Frontal cortex (tissue), 4 donors: ENCODE measurements around the gene EYS. TPM values are rescaled to one million over a fixed set of nuclear protein-coding genes. Genes with fewer than 3 reads are reported as not detected.
"Not testable (repeated sequence)": the region's sequence is repeated elsewhere in the genome, so short reads cannot be mapped to it uniquely, and the experiment has no call there.

Source experiments
- DNase-seq, 2 donors: peaks; one replicate each; pipeline ENCODE4 v3.0.0; 2012; ENCODE audit warnings: low spot score in 2 of 2
- FAIRE-seq: peaks from 2 replicates; lab custom pipeline; 2012; peaks lifted over from hg19 to GRCh38; lab: Jason Lieb, UNC
- total RNA-seq: library from RNA; depleted of rRNA; stranded (reverse); fragments of >200 nt; gene quantifications from one replicate; pipeline ENCODE4 v1.2.3, GENCODE V29; 2014
- donor health status: control.
- donor health status: control.
- donor health status: control.

Gene EYS
- total RNA-seq, 1 donor from 2014 or later = 2.0 TPM

DNA sequence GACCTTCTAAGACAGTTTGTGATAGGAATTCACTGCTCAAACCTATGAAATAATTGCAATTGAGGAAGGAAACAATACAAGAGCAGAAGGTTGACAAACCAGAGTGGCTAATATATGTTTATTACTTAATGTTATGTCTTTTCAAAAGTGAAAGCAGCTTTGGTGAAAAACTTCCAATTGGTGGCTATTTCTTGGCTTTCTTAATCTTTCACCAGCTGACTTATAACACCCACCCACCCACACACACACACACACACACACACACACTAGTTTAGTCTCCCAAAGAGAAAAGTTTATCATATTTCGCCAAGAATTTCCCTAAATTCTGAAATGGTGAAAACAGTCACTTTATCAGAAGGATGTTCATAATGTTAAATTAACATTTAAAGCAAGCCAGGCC lies 583.5 kb downstream of the EYS start:
- DNase-seq (no peak), FAIRE-seq (no peak)

DNA sequence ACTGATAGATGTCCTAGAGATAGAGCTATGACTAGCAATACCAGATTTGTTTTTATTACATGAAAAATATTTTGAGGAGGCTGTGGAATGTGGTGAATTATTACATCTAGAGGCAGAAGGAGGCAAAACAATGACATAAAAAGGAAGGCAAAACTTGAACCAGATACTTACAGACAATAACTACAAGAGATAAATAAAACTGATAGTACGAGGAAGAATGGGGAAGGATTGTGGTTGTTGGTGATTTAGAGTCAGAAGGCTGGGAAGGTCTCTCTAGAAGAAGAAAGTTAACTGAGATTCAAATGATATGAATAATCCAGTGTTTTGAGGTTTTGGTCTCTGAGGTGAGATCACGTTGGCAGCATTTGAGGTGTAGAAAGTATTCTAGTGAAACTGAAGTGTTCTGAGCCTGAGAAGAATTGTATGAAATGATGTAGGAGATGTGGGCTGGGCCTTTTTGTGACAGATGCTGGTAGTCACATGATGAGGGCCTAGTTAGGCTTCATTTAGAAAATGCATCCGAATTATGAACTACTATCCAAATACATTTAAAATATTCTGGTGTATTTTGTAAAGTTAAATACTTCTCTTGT lies 589.1 kb downstream of the EYS start:
- FAIRE-seq = no peak
- no peak for DNase-seq

DNA sequence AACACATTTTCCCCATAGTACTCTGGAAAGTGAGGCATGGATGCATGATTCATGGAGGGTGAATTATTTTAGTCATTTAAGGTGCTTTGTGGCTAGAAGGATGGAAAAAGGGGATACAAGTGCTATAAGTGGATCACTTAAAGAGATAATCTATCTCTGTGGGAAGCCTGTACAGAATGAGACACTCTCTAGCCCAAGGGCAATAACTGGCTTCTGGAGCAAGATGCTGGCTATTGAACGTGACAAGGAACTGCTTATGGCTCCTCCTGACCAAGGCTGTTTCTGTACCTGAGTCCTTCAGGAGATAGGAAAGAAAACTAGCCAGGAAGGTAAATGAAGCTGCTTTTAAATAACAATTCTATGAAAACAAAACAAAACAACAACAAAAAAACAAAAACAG lies 590.7 kb downstream of the EYS start:
- DNase-seq (no peak), FAIRE-seq (no peak)

DNA sequence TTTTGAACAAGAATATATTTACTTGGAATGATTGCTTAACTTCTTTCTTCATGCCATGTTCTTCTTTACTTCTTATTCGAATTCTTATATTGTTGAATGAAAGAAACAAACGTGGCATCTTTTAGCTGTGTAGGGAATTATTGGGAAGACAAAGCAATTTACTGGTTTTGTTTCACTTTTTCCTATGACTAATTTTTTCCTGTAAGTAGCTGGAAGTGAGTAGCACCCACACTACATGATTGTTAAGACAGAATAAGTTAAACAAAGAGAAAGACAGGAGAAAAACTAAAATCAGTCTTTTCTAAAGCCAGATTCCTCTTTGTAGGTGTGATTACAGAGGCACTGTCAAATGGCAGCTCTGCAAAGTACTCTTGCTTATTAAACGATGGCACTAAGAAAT lies 593.4 kb downstream of the EYS start:
- FAIRE-seq = no peak
- DNase-seq = no peak

DNA sequence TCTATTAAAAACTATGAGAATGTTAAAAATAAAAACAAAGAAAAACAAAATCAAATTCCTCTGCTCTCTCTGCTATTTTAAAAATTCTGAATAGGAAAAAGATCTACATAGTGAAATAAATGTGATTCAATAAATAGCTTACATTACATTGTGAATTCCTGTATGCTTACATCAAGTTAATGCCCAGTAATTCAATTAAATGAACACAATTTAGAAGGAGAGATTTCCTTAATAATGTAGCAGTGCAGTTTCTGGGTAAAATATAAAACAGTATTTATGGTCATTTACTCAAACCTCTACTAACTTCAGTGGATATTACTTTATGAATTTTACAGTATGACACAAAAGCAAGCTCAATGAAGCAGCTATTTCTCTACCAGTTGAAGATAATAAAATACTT lies 594.6 kb downstream of the EYS start:
- DNase-seq = no peak
- FAIRE-seq = no peak

DNA sequence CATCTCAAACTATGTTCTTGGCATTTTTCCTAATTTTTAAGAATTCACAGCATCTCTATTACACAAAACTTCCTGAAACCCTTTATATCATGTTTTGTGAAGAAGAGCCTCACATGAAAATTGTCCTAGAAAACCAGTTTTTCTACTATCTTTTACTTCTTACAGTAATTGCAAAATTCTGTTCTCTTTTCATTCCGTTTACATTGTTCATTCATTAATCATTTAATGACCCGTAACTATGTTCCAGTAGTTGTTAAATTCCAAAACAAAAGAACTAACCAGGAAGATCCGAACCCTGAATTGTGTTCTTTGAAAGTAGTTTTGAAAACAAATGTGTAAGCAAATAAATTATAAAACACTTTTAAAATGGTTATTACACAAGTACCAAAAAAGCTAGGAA lies 597.0 kb downstream of the EYS start:
- no peak for FAIRE-seq
- no peak for DNase-seq

DNA sequence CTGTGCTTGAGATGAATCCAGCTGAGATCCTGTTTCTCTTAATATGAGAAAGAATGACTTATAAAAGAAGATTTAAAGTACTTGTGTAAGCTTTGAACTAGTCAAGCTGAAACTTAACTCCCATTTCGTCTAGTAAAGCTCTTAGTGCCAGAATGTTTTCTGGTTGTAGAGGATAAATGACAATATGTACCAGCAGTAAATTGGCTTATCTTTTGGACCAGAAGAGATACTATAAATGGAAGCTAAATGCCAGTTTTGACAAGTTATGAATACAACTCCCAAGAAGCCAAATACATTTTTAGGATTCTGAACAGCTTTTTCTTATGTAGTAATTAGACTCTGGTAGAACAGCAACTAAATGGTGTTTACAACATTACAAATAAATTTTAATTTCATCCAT lies 608.7 kb downstream of the EYS start:
- no peak for DNase-seq
- FAIRE-seq = no peak

DNA sequence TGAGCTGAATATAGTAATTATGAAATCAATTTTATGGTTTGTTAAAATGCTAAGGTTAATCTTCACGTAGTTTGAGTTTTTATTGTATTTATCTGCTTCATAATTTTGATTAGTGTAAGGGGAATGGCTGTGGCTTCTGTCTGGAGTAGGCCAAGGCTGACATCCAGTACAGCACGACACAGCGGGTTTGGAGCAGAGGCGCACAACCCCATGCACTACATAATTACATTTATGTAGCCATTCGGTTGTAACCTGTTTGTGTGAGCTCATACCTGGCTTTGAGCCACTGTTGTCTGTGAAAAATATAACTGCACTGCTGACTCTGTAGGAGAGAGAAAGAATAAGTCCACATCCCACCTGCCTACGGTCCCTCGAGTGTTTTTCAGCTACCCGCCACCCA lies 615.5 kb downstream of the EYS start:
- DNase-seq (no peak), FAIRE-seq (no peak)

DNA sequence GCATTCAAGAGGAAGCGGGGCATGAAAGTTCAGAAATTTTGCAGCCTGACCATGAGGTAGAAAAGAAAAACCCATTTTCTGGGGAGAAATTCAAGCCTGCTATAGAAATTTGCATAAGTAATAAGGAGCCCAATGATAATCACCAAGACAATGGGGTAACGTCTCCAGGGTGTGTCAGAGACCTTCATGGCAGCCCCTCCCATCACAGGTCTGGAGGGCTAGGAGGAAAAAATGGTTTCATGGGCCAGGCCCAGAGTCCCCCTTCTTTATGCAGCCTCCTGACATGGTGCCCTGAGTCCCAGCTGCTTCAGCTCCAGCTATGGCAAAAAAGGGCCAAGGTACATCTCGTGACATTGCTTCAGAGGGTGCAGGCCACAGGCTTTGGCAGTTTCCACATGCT lies 618.5 kb downstream of the EYS start:
- no peak for FAIRE-seq

DNA sequence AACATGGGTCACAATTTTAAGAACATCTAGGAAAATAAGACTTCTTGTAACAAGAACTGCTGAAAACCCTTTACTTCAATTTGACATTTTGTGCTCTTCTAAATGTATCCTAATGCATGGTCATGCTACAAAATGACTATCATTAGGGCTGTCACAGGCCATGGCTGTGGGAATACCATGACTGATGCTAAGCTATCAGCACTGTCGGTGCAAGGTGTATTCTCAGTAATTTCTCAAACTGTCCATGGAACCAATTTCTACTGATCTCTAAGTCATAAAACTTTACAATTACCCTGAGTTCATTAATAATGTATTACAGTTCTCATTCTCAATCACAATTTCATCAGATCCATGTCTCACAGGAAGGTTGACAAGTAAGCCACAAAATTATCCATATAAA lies 625.3 kb downstream of the EYS start:
- FAIRE-seq = no peak

More for the DNA sequence above, 618.5 kb downstream of the EYS start:
- DNase-seq = no peak

DNA sequence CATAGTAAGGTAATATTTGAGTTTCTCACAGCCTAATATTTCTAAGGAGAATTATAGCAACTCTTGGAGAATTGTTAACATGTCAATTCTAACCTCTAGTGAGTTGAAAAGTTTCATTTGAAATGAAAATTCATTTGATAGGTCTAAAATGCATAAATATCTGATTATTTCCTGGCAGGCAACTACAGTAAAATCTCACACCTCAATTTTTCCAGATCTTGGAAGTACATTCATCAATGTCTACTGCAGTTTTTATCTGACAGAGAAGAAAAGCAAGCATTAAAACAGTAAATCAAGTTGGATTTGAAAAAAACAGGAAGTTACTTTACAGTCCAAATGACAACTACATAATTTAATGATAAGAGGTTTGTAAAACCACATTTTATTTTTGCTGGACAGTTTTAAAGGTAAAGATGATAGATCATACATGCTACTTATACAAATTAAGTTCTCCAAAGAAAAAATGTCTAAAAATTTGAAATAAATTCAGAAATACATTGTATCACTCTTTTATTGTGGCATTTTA lies 631.3 kb downstream of the EYS start:
- FAIRE-seq (peak; percentile 10), DNase-seq (no peak)

More for the DNA sequence above, 625.3 kb downstream of the EYS start:
- no peak for DNase-seq

DNA sequence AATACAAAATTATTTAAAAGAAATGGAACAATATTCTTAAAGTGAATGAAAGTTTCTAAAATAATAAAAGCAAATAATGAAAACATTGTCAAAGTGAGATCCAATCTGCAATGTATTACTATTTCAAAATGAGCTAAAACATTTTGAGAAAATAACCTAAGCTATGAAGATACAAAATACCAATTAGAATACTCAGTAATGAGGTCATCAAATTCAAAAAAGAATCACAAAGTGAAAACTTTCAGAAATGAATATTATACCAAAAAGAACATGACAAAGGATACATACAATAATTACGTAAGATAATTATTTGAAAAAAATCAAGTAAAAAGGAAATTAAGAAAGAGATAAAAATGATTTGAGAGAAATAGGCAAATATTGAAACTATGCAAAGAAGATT lies 634.5 kb downstream of the EYS start:
- no peak for DNase-seq
- no peak for FAIRE-seq

DNA sequence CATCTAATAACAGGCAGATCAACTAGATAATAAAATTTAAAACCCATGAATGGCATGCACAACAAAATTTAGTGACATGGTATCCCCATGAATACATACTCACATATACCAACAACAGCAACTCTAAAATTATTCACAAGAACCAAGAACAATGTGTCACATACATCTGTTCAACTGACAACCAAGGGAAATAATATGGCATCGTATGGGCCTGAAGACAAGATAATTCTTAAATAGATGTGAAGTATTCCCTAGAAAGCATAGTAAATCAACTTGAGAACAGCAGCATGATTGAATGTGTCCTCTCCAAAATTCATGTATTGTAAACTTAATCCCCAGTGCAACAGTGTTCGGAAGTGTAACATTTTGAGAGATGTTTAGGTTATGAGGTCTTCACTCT lies 635.5 kb downstream of the EYS start:
- FAIRE-seq (no peak), DNase-seq (no peak)

DNA sequence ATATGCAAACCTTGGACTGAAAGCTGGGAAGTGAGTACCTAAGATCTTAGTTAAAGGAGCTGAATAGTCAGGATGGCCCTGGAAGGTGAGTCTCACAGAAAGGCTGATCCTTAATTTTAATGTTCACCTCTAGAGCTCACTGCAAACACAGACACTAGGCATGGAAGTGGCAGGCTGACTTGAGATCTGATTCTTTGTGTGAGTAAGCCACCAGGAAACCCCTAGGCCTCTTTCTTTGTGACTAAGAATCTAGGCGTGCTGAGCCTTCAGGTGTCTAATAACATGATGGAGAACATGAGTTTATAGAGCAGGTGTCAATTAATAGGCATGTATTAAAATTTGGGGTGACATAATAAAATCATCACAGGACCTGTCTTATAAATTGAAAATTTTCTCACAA lies 642.2 kb downstream of the EYS start:
- FAIRE-seq (no peak), DNase-seq (no peak)

DNA sequence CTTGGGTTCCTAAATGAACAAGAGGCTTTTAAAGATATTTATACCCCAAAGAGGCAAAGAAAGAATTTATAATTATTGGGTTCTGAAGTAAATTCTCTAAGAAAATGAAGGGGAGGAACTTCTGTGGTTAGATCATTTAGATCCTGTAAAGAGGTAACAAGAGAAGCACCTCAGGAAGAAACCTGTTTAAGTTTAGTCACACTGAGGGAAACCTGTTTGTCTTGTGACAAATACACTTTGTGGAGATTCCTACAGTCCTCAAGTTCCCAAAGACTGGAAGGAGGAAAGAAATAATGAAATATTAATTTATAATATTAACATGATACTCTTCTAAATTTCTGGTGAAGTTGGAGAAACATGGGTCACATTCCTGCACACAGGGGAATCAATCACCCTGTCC lies 647.5 kb downstream of the EYS start:
- DNase-seq = no peak
- FAIRE-seq = no peak

DNA sequence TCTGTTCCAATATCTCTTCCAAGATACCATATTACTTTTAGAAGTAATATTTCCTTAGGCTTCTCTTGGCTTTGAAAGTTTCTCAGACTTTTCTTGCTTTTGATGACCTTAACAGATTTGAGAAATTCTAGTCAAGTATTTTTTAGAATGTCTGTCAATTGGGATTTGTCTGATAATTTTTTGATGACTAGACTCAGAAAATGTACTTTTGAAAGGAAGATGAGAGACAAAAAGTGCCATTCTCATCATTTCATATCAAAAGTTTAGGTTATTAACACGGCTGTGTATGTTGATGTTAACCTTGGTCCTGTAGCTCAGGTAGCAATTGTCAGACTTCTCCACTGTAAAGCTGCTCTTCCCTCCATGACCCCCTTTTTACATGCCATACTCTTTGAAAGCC lies 651.5 kb downstream of the EYS start:
- FAIRE-seq = no peak
- DNase-seq = no peak

DNA sequence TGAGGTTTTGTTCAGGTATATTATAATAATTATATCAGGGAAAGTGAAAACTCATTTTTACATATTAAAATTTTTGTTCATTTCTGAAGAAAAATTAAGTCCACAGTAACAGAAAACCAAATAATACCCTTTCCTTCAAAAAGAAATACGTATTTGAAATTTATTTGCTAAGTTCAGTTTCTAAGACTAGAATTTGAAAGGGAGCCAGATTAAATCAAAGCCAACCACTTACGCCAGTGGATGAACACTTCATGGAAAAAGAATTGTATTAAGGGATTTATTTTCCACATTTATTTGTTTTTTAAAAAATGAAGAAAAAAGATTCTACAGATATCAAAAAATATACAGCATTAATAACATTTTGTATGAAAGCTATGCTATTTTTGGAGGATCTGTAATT lies 654.4 kb downstream of the EYS start:
- no peak for FAIRE-seq
- no peak for DNase-seq

DNA sequence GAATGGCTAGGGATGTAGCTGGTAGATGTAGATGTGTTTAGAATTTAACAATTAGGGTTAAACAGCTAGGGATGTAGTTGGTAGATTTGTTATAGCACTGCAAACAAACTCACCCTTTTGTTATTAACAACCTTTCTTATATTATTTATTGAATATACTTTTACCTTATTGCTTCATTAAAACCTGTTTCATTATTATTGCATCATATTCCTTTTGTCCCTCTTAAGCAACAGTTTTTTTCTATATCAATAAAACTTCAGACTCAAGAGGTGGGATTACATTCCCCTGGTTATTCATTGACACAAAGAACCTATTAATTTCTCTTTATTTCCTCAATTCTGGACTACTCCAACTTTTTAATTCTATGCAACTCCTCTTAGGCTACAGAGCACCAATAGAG lies 661.2 kb downstream of the EYS start:
- FAIRE-seq = no peak
- DNase-seq = no peak

DNA sequence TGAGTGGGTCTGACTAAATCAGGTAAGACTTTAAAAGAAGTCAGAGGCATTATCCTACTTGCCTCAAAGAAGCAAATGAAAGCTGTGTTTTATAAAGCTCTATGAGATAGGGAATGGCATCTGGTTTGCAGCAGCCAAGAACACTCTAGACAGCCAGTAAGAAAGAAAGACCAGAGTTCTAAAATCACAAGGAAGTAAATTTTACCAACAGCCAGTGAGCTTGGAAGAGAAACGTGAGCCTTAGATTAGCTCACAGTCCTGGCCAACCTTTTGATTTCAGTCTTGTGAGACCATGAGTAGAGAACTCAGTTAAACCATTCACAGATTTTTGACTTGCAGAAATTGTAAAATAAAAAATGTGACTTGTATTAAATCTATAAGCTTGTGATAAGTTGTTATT lies 693.0 kb downstream of the EYS start:
- DNase-seq (no peak), FAIRE-seq (no peak)

DNA sequence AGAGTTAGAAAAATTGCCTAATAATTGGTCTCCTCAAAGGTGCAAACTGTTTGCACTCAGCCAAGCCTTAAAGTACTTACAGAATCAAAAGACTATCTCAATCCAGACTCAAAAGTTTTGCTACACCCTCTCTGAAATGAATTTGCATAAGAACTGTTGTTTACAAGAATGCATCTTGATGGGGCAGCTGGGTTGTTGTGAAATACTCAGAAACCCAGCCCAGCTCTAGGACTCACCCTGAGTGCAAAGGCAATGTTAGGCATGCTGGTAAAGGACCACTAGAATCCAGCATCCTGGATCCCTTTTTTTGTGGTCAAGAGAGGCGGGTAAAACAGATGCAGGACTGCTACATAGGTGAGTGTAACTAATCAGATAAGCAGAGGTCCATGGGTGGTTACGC lies 700.2 kb downstream of the EYS start:
- FAIRE-seq (no peak), DNase-seq (no peak)

DNA sequence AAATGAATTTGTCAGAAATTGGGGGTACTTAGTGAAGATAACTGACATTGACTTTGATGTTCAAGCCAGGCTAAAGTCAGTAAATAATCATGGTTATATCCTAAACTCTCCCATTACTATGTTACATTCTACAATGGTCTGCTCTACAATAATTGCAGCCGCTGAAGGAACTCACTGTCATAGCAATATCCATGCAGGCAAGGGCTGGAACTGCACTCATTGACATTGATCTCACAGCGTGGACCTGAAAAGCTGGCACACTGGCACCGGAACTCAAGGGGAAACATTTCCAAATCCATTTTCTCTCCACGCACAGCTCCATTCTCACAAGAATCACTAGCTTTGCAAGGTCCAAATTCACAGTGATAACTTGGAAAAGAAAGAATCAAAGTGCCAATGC lies 702.7 kb downstream of the EYS start:
- DNase-seq (no peak), FAIRE-seq (no peak)

DNA sequence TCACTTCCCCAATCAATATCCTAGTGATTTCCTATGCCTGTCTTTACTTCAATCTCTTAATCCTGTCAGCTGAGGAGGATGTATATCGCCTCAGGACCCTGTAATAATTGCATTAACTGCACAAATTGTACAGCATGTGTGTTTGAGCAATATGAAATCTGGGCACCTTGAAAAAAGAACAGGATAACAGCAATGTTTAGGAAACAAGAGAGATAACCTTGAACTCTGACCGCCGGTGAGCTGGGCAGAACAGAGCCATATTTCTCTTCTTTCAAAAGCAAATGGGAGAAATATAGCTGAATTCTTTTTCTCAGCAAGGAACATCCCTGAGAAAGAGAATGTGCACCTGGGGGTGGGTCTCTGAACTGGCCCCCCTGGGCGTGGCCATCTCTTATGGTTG lies 704.1 kb downstream of the EYS start:
- FAIRE-seq, DNase-seq: not testable (repeated sequence)
